Neuron (in vitro differentiated cells): ENCODE measurements around the gene RDX.

Experiments
- H2AFZ ChIP-seq: one replicate; pipeline ENCODE4 v1.6.1; 2013; ENCODE audit warnings: low read depth, mild to moderate bottlenecking, inconsistent platforms, low read length, moderate library complexity
- H3K27me3 ChIP-seq: one replicate; pipeline ENCODE4 v1.6.1; 2013; ENCODE audit warnings: low read length; ENCODE audit not compliant: insufficient read depth
- H3K36me3 ChIP-seq: one replicate; pipeline ENCODE4 v1.6.1; 2013; ENCODE audit warnings: low read length; ENCODE audit not compliant: insufficient read depth
- H3K4me1 ChIP-seq: one replicate; pipeline ENCODE4 v1.6.1; 2013; ENCODE audit warnings: low read length; ENCODE audit not compliant: insufficient read depth
- H3K4me3 ChIP-seq: 2 replicates; pipeline ENCODE4 v1.5.1; 2013; ENCODE audit warnings: mild to moderate bottlenecking, low read length, moderate library complexity
- H3K9me3 ChIP-seq: one replicate; pipeline ENCODE4 v1.6.1; 2013; ENCODE audit warnings: low read length

The RDX gene

DNA sequence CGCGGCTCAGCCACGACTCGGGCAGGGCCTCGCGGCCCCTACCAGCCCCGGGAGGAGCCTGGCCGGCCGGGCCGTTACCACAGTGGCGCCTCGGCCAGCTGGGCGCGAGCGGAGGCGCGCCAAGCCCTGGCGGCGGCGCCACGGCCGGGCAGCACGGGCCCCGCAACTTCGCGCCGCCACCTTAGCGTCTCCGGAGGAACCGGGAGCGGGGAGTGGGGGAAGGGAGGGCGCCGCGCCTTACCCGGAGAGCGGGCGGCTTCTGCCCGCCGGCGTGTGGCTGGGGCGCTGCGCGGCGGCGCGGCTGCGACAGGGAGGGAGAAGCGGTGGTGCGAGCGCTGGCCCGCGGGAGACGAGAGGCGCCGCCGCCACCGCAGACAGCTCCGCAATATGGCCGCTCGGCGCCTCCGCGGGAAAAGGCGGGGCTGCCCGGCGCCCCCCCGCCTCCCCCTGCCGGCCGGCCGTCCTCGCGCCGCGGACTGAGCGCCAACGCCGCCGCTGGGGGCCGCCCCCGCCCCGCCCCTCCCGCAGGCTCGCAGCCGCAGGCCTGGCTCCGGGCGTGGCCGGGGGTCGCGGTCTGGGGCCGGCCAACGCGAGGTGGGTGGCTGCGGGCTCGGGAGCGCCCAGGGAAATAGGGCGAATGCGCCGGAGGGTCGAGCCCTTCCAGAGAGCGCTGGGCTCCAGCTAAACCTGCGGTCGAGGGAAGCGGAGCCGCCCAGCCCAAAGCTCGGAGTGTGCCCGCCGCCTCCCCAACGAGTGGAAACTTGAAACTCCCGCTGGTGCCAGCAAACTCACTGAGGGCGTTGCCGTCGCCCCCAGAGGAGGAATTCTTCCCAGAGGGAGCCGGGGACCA is at the start of gene RDX:
RDX (minus strand) TSS at position 389 of the 850 bp plus-strand sequence. CDS start 16,922 bp downstream, outside the sequence.
- no peaks in the 10 kb centered on the region for H3K27me3 ChIP-seq
- no peaks in the 10 kb centered on the region for H3K36me3 ChIP-seq
- H3K9me3 ChIP-seq, result no peaks in the 10 kb centered on the region
- peaks cover 24% of the 10 kb centered on the region for H3K4me1 ChIP-seq
- peak within 1 kb of the TSS; percentile 78 for H2AFZ ChIP-seq
- H3K4me3 ChIP-seq, result peak within 1 kb of the TSS; percentile 97

DNA sequence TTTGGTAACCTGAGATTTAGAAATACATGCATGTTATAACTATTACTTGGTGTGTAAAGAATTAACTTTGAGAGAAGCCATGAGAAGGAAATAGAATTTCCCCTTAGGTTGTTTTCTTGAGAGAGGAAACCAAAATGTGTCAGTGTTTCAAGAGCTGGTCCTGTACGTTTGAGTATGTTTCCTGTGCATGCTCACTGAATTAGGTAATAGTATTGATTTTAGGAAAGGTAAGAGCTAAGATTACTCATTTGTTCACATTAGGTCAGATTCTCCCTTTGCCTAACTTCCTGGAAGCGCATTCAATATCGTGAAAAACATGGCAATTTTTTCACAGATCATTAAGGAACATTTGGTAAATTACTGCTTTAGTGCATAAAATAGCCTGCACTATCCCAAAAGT is 49.3 kb upstream of the RDX start:
- Histone ChIP-seq H3K4me1 (peaks cover 5% of the 10 kb centered on the region), H3K4me3 (no peak overlapping the region), H3K9me3 (no peaks in the 10 kb centered on the region), H3K36me3 (no peaks in the 10 kb centered on the region), H2AFZ (no peak overlapping the region), H3K27me3 (no peaks in the 10 kb centered on the region)

DNA sequence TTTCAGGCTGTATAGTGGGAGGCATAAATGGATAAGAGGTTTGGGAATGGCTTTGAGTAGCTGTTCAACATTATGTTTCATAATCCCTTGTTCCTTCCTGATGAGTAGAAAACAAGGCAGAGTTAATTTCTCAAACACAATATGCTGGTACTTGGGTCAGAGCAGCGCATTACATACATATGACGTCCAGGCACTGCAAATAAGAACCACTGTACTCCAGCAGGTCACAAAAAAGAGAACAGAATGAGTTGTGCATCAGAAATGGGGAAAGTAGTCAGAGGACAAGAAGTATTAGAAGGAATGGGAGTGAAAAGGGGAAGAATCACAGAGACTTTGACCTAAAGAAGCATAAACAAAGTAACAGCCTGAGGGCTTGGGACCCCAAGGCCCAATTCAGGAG is 44.0 kb upstream of the RDX start:
- H3K4me3 ChIP-seq, result no peak overlapping the region
- H3K36me3 ChIP-seq, result no peaks in the 10 kb centered on the region
- no peaks in the 10 kb centered on the region for H3K27me3 ChIP-seq
- no peaks in the 10 kb centered on the region for H3K9me3 ChIP-seq
- H3K4me1 ChIP-seq, result peaks cover 8% of the 10 kb centered on the region
- no peak overlapping the region for H2AFZ ChIP-seq

DNA sequence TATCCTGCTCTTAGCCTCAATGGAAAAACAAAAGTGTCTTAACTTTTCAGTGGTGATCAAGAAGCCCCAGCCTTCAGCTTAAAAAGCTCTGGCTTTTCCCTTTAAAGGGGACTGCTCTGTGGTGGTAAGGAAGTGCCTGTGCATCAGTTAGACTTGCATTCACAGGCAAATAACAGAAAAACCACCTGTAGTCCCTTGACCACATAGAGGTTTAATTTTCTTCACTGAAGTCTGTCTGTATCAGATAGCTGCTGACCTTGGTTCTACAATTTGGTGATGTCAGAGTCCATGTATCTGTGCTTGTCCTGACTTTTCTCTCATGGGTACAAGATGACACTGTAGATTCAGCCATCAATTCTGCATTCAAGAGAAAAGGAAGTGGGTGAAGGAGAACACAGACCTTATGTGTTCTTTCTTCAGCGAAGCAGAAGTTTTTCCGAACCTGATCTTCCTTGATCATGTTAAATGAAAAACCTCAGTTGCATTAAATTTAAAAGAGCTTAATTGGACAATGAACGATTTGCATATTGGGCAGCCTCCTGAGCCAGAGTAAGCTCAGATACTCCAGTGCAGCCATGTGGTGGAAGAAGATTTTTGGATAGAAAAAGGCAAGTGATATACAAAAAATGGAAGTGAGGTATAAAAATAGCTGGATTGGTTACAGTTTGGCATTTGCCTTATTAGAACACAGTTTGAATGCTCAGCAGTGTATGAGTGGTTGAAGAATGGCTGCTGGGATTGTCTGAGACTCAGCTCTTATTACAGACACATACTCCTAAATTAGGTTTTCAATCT is 43.2 kb upstream of the RDX start:
- Histone ChIP-seq H3K27me3 (no peaks in the 10 kb centered on the region), H3K9me3 (no peaks in the 10 kb centered on the region), H3K4me1 (peaks cover 8% of the 10 kb centered on the region), H3K4me3 (no peak overlapping the region), H3K36me3 (no peaks in the 10 kb centered on the region), H2AFZ (no peak overlapping the region)

GRCh38 chr11:110338684-110339083 is 42.3 kb upstream of the RDX start:
- no peaks in the 10 kb centered on the region for H3K36me3 ChIP-seq

GRCh38 chr11:110337570-110338193 is 41.3 kb upstream of the RDX start:
- Histone ChIP-seq H3K9me3 (no peaks in the 10 kb centered on the region), H3K36me3 (no peaks in the 10 kb centered on the region), H2AFZ (no peak overlapping the region), H3K4me3 (no peak overlapping the region), H3K27me3 (no peaks in the 10 kb centered on the region), H3K4me1 (peaks cover 8% of the 10 kb centered on the region)

More at GRCh38 chr11:110338684-110339083, 42.3 kb upstream of the RDX start:
- no peaks in the 10 kb centered on the region for H3K9me3 ChIP-seq
- H3K4me3 ChIP-seq, result no peak overlapping the region
- H2AFZ ChIP-seq, result no peak overlapping the region
- H3K4me1 ChIP-seq, result peaks cover 8% of the 10 kb centered on the region
- H3K27me3 ChIP-seq, result no peaks in the 10 kb centered on the region

DNA sequence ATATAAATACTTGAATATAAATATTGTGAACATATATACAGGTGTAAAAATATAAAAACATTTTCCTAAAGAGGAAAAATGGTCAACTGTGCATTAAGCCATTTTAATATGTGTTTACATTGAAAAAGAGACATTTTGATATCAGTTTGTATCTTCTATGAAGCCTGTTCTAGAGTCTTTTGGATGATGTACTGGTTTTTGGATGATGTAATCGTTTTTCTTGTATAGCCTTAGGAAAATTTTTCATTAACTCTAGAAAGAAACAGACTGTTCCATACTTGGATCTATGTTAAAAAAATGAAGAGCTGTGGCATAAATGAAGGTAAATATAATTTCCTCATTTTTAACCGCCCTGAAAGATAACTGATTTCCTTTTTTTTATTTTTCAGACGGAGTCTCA is 39.6 kb upstream of the RDX start:
- no peak overlapping the region for H3K4me3 ChIP-seq
- no peaks in the 10 kb centered on the region for H3K36me3 ChIP-seq
- no peaks in the 10 kb centered on the region for H3K9me3 ChIP-seq
- H2AFZ ChIP-seq, result no peak overlapping the region
- H3K4me1 ChIP-seq, result peaks cover 8% of the 10 kb centered on the region
- H3K27me3 ChIP-seq, result no peaks in the 10 kb centered on the region

DNA sequence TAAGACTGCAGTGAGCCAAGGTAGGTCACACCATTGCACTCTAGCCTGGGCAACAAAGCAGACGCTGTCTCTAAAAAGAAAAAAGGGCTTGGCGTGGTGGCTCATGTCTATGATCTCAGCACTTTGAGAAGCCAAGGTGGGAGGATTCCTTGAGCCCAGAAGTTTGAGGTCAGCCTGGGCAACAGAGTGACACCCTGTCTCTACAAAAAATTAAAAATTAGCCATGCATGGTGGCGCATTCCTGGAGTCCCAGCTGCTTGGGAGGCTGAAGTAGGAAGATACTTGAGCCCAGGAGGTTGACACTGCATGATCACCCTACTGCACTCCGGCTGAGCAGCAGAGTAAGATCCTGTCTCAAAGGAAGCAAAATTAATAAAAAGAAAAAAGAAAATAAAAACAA is 38.9 kb upstream of the RDX start:
- no peaks in the 10 kb centered on the region for H3K9me3 ChIP-seq
- H3K27me3 ChIP-seq, result no peaks in the 10 kb centered on the region
- peaks cover 8% of the 10 kb centered on the region for H3K4me1 ChIP-seq
- H3K4me3 ChIP-seq, result no peak overlapping the region
- H3K36me3 ChIP-seq, result no peaks in the 10 kb centered on the region
- no peak overlapping the region for H2AFZ ChIP-seq

- Histone ChIP-seq H2AFZ (no peak overlapping the region), H3K4me3 (no peak overlapping the region), H3K4me1 (no peaks in the 10 kb centered on the region), H3K9me3 (no peaks in the 10 kb centered on the region), H3K27me3 (no peaks in the 10 kb centered on the region), H3K36me3 (no peaks in the 10 kb centered on the region)
Measured at GRCh38 chr11:110331626-110332025, 35.2 kb upstream of the RDX start.

- H3K4me3 ChIP-seq, result no peak overlapping the region
- H3K36me3 ChIP-seq, result no peaks in the 10 kb centered on the region
- no peaks in the 10 kb centered on the region for H3K9me3 ChIP-seq
- H3K27me3 ChIP-seq, result no peaks in the 10 kb centered on the region
- no peaks in the 10 kb centered on the region for H3K4me1 ChIP-seq
- no peak overlapping the region for H2AFZ ChIP-seq
Measured at GRCh38 chr11:110329445-110329844, 33.0 kb upstream of the RDX start.

- H3K36me3 ChIP-seq, result no peaks in the 10 kb centered on the region
- H3K27me3 ChIP-seq, result no peaks in the 10 kb centered on the region
- no peak overlapping the region for H2AFZ ChIP-seq
- no peaks in the 10 kb centered on the region for H3K9me3 ChIP-seq
- no peaks in the 10 kb centered on the region for H3K4me1 ChIP-seq
- no peak overlapping the region for H3K4me3 ChIP-seq
Measured at GRCh38 chr11:110327508-110327907, 31.1 kb upstream of the RDX start.

DNA sequence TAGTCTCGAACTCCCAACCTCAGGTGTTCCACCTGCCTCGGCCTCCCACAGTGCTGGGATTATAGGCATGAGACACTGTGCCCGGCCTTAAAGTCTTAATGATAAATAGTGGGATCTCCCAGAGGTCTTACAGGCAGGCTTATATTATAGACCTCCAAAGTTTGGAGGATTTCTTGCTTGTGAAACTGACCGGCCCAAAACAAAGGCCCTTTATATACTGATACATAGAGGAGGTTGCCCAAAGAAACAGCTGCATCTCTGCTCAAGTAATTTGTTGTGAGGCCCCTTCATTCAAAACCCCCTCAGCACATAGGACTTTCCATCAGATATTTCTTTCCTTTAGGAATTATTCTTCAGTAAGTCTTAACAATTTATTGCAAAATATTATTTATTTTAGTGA is 27.4 kb upstream of the RDX start:
- no peak overlapping the region for H2AFZ ChIP-seq
- H3K4me1 ChIP-seq, result peaks cover 3% of the 10 kb centered on the region
- H3K36me3 ChIP-seq, result no peaks in the 10 kb centered on the region
- H3K4me3 ChIP-seq, result no peak overlapping the region
- no peaks in the 10 kb centered on the region for H3K9me3 ChIP-seq
- no peaks in the 10 kb centered on the region for H3K27me3 ChIP-seq

GRCh38 chr11:110319501-110319900 is 23.1 kb upstream of the RDX start:
- Histone ChIP-seq H2AFZ (no peak overlapping the region), H3K36me3 (no peaks in the 10 kb centered on the region), H3K4me1 (peaks cover 16% of the 10 kb centered on the region), H3K9me3 (no peaks in the 10 kb centered on the region), H3K27me3 (no peaks in the 10 kb centered on the region), H3K4me3 (no peak overlapping the region)
